Measurements from ENCODE around the gene KRT6B. TPM values are rescaled to one million over a fixed set of nuclear protein-coding genes. Genes with fewer than 3 reads are reported as not detected.

Gene KRT6B
- total and polyA plus RNA-seq, 2 of the 8 experiments (the other 6 are each of a cell fraction or from before 2014, with no cell fraction given), result not detected

- Histone ChIP-seq H3K27ac (ENCODE audit: low read depth, low read length) (no peak within 1 kb of the TSS), H3K4me3 (ENCODE audit: extremely low read depth in 1 of 4, insufficient read depth in 2 of 4, low read depth in 3 of 4, low read length in 4 of 4) (no peak within 1 kb of the TSS), H3K23ac (ENCODE audit: insufficient read length) (no peak within 1 kb of the TSS), H3K79me2 (ENCODE audit: control insufficient read depth in 1 of 2, insufficient read depth in 2 of 2, low read length in 2 of 2) (no peaks in the 10 kb centered on the region), H2BK15ac (ENCODE audit: low read length) (no peak within 1 kb of the TSS), H2AK5ac (ENCODE audit: low read depth, low read length) (no peak within 1 kb of the TSS), H2BK20ac (ENCODE audit: low read length) (no peak within 1 kb of the TSS), H3K18ac (ENCODE audit: extremely low read depth, low read length) (no peak within 1 kb of the TSS), H4K91ac (replicated peaks; ENCODE audit: insufficient read length, low read length) (no peak within 1 kb of the TSS), H3K14ac (ENCODE audit: insufficient read length) (no peak within 1 kb of the TSS), H3K4me1 (replicated peaks in 1 of 4; ENCODE audit: control insufficient read depth in 3 of 4, insufficient read depth in 4 of 4, low read length in 3 of 4) (no peaks in the 10 kb centered on the region), H3K9me3 (ENCODE audit: insufficient read depth in 2 of 2, low read depth in 1 of 2, low read length in 1 of 2) (no peaks in the 10 kb centered on the region; a peak in 2 of 4 replicates), H3K9ac (replicated peaks in 1 of 4; ENCODE audit: extremely low read depth in 1 of 4, low read depth in 3 of 4, low read length in 3 of 4) (no peak within 1 kb of the TSS), H4K20me1 (replicated peaks in 1 of 2; ENCODE audit: control insufficient read depth in 1 of 2, insufficient read depth in 2 of 2, low read length in 2 of 2) (no peaks in the 10 kb centered on the region), H3K27me3 (replicated peaks in 1 of 4; ENCODE audit: control insufficient read depth in 3 of 4, extremely low read depth in 1 of 4, insufficient read depth in 3 of 4, low read length in 3 of 4) (no peaks in the 10 kb centered on the region), H3K79me1 (ENCODE audit: low read depth, low read length) (no peaks in the 10 kb centered on the region), H3K36me3 (ENCODE audit: control insufficient read depth in 2 of 4, insufficient read depth in 4 of 4, low read length in 3 of 4) (no peaks in the 10 kb centered on the region), H2AFZ (ENCODE audit: low read length) (no peak within 1 kb of the TSS), H3K56ac (replicated peaks; ENCODE audit: insufficient read length, low read depth, low read length) (no peak within 1 kb of the TSS), H2BK12ac (ENCODE audit: low read depth, low read length) (no peak within 1 kb of the TSS), H4K5ac (ENCODE audit: insufficient read length, low read depth, low read length) (no peak within 1 kb of the TSS), H2BK5ac (ENCODE audit: low read depth, low read length) (no peak within 1 kb of the TSS), H4K8ac (ENCODE audit: extremely low read depth, insufficient read depth, low read length) (no peak within 1 kb of the TSS), H2BK120ac (replicated peaks; ENCODE audit: low read depth, low read length) (no peak within 1 kb of the TSS), H3K4me2 (ENCODE audit: insufficient read depth in 1 of 2, low read depth in 2 of 2, low read length in 2 of 2) (no peak within 1 kb of the TSS), H3K4ac (replicated peaks; ENCODE audit: insufficient read length, low read depth, low read length) (no peak within 1 kb of the TSS), H3K23me2 (ENCODE audit: low read depth, low read length) (no peaks in the 10 kb centered on the region)
- 92% methylated on average over 4 of the region's 4 CpGs; no CpG with 5 or more reads in 1 of the 2 experiments for WGBS, 2 experiments (ENCODE audit: extremely low coverage in 1 of 2, insufficient coverage in 1 of 2, insufficient read length in 1 of 2, insufficient replicate concordance in 2 of 2, low coverage in 1 of 2, low lambda C conversion rate in 2 of 2, missing lambda C conversion rate in 1 of 2)
- TF ChIP-seq MAFK (IDR thresholded peaks at IDR 0.05; ENCODE audit: low read depth, low read length) (peak; percentile 41; the same call in 1 of the 2 replicates), FOSL1 (IDR thresholded peaks at IDR 0.05; ENCODE audit: insufficient read depth, low read depth, low read length) (no peak)
- FAIRE-seq (no peak), DNase-seq (ENCODE audit: low read depth in 1 of 2, low spot score in 2 of 2) (no peak)
- POLR2A ChIA-PET (ENCODE audit: partially characterized antibody), result no interaction called here
- CTCF ChIA-PET (ENCODE audit: partially characterized antibody), result interaction anchor here (0.6 to 1.6 kb wide), 3 partner anchors 70 to 392 kb away, joined by 3 to 4 read pairs (median 4); no protein-coding TSS in a partner anchor
Observed at GRCh38 chr12:52473768-52474167, 21.8 kb upstream of the KRT6B start, which contains the start of gene KRT6C. Gene KRT6C, minus strand, starts transcription at chr12:52473805. Its CDS starts 68 bp downstream, at chr12:52473737.
